ENCODE measurements around the gene PSD4.

- TF ChIP-seq, protein P1, sequence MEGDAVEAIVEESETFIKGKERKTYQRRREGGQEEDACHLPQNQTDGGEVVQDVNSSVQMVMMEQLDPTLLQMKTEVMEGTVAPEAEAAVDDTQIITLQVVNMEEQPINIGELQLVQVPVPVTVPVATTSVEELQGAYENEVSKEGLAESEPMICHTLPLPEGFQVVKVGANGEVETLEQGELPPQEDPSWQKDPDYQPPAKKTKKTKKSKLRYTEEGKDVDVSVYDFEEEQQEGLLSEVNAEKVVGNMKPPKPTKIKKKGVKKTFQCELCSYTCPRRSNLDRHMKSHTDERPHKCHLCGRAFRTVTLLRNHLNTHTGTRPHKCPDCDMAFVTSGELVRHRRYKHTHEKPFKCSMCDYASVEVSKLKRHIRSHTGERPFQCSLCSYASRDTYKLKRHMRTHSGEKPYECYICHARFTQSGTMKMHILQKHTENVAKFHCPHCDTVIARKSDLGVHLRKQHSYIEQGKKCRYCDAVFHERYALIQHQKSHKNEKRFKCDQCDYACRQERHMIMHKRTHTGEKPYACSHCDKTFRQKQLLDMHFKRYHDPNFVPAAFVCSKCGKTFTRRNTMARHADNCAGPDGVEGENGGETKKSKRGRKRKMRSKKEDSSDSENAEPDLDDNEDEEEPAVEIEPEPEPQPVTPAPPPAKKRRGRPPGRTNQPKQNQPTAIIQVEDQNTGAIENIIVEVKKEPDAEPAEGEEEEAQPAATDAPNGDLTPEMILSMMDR (IDR thresholded peaks at IDR 0.05; ENCODE audit: poor library complexity) = no peak
- TF ChIP-seq EZH2phosphoT487 (IDR thresholded peaks at IDR 0.05; ENCODE audit: low read depth, severe bottlenecking, unreplicated experiment) = no peak
- TF ChIP-seq EZH2 (IDR thresholded peaks at IDR 0.05; ENCODE audit: borderline replicate concordance) = no peak
These were observed 61.1 kb downstream of the PSD4 start for GRCh38 chr2:113234721-113235346.
